ENCODE results near the gene FARP2. TPM values are rescaled to one million over a fixed set of nuclear protein-coding genes. Genes with fewer than 3 reads are reported as not detected.

FARP2 gene
- total RNA-seq, 1 experiment from 2014 or later = 89.1 TPM

DNA sequence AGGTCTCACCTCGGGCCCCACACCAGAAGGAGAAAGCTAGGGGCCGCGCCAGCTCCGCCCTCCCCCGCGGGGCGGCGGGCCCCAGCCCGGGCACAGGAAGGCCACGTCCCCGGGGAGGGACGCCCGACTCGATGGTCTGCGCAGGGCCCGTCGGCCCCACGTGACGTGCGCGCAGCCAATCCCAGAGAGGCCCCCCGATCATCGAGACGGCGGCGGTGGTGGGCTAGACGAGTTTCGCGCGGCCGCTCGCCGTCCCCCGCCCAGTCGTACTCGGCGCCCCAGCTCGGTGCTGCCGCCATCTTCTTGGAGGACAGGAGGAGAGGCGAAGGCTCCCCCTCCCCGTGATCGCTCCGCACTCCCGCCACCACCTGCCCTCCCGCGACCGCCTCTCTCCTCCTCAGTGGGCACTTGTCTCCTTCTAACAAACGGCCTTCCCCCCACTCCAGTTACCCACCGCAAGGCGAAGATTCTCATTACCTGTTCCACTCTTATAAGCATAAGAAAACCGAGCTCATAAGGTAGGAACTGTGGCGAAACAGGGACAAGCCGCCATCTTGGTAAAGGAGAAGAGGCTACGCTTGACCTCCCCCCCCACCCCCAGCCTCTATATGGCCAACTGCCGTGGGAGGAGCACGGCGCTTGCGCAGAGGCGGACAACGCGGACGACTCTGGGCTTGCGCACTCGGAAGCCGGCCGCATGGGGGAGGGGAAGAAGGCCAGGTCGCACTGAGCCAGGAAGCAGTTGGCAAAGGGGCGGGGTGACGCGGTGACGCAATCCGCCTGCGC is 40.8 kb upstream of the FARP2 start, which contains the start of gene HDLBP:
Gene HDLBP, minus strand, starts transcription at position 580 of the 786 bp plus-strand sequence. CDS start 48,803 bp downstream, outside the sequence.
- ChIA-PET POLR2A (ENCODE audit: unreplicated experiment) (interaction anchor here (0.6 to 1.3 kb wide), 15 partner anchors 10 to 1082 kb away, joined by 3 to 9 read pairs (median 5); partner anchors contain the start of genes DTYMK and PASK), CTCF (interaction anchor here (0.5 to 0.6 kb wide), 3 partner anchors 134 to 215 kb away, joined by 3 to 7 read pairs (median 3); no protein-coding TSS in a partner anchor)
- H3K9me2 ChIP-seq (ENCODE audit: insufficient read depth) = no peaks in the 10 kb centered on the region
- peak within 1 kb of the TSS; percentile 96 for H3K27ac ChIP-seq
- no peaks in the 10 kb centered on the region for H3K9me3 ChIP-seq (ENCODE audit: insufficient read depth, low read depth)
- H3K4me3 ChIP-seq = peak within 1 kb of the TSS; percentile 95
- no TSS peak for BruUV-seq (replicated peaks)
- TF ChIP-seq, protein P1, sequence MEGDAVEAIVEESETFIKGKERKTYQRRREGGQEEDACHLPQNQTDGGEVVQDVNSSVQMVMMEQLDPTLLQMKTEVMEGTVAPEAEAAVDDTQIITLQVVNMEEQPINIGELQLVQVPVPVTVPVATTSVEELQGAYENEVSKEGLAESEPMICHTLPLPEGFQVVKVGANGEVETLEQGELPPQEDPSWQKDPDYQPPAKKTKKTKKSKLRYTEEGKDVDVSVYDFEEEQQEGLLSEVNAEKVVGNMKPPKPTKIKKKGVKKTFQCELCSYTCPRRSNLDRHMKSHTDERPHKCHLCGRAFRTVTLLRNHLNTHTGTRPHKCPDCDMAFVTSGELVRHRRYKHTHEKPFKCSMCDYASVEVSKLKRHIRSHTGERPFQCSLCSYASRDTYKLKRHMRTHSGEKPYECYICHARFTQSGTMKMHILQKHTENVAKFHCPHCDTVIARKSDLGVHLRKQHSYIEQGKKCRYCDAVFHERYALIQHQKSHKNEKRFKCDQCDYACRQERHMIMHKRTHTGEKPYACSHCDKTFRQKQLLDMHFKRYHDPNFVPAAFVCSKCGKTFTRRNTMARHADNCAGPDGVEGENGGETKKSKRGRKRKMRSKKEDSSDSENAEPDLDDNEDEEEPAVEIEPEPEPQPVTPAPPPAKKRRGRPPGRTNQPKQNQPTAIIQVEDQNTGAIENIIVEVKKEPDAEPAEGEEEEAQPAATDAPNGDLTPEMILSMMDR (conservative IDR thresholded peaks at IDR 0.05) = no peak
- TF ChIP-seq EZH2 (IDR thresholded peaks at IDR 0.05; ENCODE audit: low read depth) = no peak
- no peaks in the 10 kb centered on the region for H3K27me3 ChIP-seq (ENCODE audit: insufficient read depth, low read depth)
- peak; percentile 95 to 100 for DNase-seq
- peak within 1 kb of the TSS; percentile 90 for H2AFZ ChIP-seq
- H3F3A ChIP-seq (ENCODE audit: insufficient read depth, low read depth) = peaks cover 4% of the 10 kb centered on the region
- intact Hi-C loops (cut with micrococcal nuclease; ENCODE audit: unreplicated experiment) = loop anchor here (1.0 to 5.0 kb wide), 6 partner anchors 42 to 417 kb away; partner anchors contain the start of genes FARP2, MTERF4 and STK25
- peak within 1 kb of the TSS; percentile 91 for H3K4me2 ChIP-seq
- peaks cover 31% of the 10 kb centered on the region for H3K36me3 ChIP-seq (ENCODE audit: low read depth)
- H3K79me2 ChIP-seq (ENCODE audit: low read depth) = peaks cover 92% of the 10 kb centered on the region
- peaks cover 64% of the 10 kb centered on the region for H4K20me1 ChIP-seq (ENCODE audit: insufficient read depth)
- peaks cover 39% of the 10 kb centered on the region for H3K4me1 ChIP-seq (replicated peaks; ENCODE audit: insufficient read depth)

DNA sequence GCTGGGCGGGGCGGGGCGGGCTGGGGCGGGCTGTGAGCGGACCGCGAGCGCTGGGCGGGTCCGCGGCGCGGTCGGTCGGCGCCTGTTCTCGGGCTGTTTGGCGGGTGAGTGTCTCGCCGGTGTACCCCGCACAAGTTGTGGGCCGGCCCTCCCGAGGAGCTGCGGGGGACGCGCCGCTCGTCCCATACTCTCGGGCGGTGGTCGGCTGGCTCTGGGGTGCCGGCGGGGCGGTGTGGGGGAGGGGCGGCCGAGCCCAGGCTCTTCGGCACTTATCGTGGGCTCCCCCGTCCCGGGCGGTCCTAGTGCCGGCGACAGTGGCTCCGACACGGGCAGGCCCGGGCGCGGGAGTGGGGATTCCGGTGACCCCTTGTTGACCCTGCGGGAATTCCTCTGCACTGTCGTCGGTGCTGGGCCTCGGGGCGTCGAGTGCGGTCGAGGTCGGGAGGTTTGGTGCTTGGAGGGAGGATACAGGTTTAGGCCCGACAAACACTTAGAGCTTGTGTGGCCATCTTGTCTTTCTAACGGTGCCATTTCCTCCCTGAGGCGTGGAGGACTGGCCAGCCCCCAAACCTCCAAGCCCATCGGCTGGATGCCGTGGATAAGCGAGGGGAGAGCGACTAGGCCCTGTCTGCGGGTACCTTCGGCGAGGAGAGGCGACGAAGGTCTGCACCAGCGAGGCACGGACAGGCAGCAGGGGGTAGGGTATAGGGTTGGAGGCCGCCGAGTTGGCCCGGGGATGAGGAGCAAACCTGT is 40.0 kb upstream of the FARP2 start, which contains the start of gene SEPTIN2:
Gene SEPTIN2, plus strand, starts transcription at position 47 of the 753 bp plus-strand sequence. CDS start 8,308 bp downstream, outside the sequence.
- H3K4me2 ChIP-seq = peak within 1 kb of the TSS; percentile 91
- H3K4me1 ChIP-seq (replicated peaks; ENCODE audit: insufficient read depth) = peaks cover 39% of the 10 kb centered on the region
- intact Hi-C loops (cut with micrococcal nuclease; ENCODE audit: unreplicated experiment) = loop anchor here (1.0 to 5.0 kb wide), 6 partner anchors 41 to 418 kb away; partner anchors contain the start of genes FARP2, MTERF4 and STK25
- peaks cover 7% of the 10 kb centered on the region for H3F3A ChIP-seq (ENCODE audit: insufficient read depth, low read depth)
- ChIA-PET CTCF (no interaction called here), POLR2A (ENCODE audit: unreplicated experiment) (interaction anchor here (0.7 kb wide), 1 partner anchor 36 kb away, joined by 3 read pairs; no protein-coding TSS in a partner anchor)
- H3K9me3 ChIP-seq (ENCODE audit: insufficient read depth, low read depth) = no peaks in the 10 kb centered on the region
- H3K27me3 ChIP-seq (ENCODE audit: insufficient read depth, low read depth) = no peaks in the 10 kb centered on the region
- TF ChIP-seq, protein P1 (conservative IDR thresholded peaks at IDR 0.05) = no peak
- no peak for TF ChIP-seq EZH2 (IDR thresholded peaks at IDR 0.05; ENCODE audit: low read depth)
- peak within 1 kb of the TSS; percentile 95 for H3K4me3 ChIP-seq
- peaks cover 64% of the 10 kb centered on the region for H4K20me1 ChIP-seq (ENCODE audit: insufficient read depth)
- peaks cover 92% of the 10 kb centered on the region for H3K79me2 ChIP-seq (ENCODE audit: low read depth)
- peak within 1 kb of the TSS; percentile 96 for H3K27ac ChIP-seq
- DNase-seq = peak in 1 of 2 experiments; percentile 51
- BruUV-seq (replicated peaks) = no TSS peak
- peak within 1 kb of the TSS; percentile 90 for H2AFZ ChIP-seq
- H3K9me2 ChIP-seq (ENCODE audit: insufficient read depth) = no peaks in the 10 kb centered on the region
- peaks cover 32% of the 10 kb centered on the region for H3K36me3 ChIP-seq (ENCODE audit: low read depth)

DNA sequence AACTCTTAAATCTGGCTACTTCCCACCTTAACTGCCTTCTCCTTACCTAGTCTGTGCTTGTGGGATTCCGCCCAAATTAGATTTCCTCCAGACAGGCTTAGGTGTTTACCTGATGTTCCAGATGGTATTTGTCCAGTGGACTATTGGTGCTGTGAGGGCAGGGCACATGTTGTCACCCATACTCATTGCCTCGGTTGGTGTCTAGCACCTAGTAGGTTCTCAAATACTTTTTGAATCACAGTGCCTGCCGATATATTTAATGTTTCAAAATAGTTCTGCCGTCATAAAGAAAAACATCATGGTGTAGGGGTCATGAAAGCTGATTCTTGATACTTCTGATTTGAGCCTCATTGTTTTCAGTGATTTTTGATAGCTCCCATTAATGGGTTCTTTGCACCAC is 39.3 kb upstream of the FARP2 start:
- Histone ChIP-seq H4K20me1 (ENCODE audit: insufficient read depth) (peaks cover 66% of the 10 kb centered on the region), H3K27ac (peak overlapping the region; percentile 65; the same call in 1 of the 2 replicates), H3K9me3 (ENCODE audit: insufficient read depth, low read depth) (no peaks in the 10 kb centered on the region), H3K4me2 (peak overlapping the region; percentile 78), H3K27me3 (ENCODE audit: insufficient read depth, low read depth) (no peaks in the 10 kb centered on the region), H3F3A (ENCODE audit: insufficient read depth, low read depth) (peaks cover 7% of the 10 kb centered on the region), H2AFZ (peak overlapping the region; percentile 71), H3K9me2 (ENCODE audit: insufficient read depth) (no peaks in the 10 kb centered on the region), H3K79me2 (ENCODE audit: low read depth) (peaks cover 92% of the 10 kb centered on the region), H3K36me3 (ENCODE audit: low read depth) (peaks cover 28% of the 10 kb centered on the region), H3K4me3 (peak overlapping the region; percentile 95), H3K4me1 (replicated peaks; ENCODE audit: insufficient read depth) (peaks cover 39% of the 10 kb centered on the region)
- CTCF ChIA-PET = no interaction called here
- DNase-seq = no peak
- TSS peak; percentile 39 for BruUV-seq (replicated peaks)
- POLR2A ChIA-PET (ENCODE audit: unreplicated experiment) = interaction anchor here (0.6 kb wide), 1 partner anchor 54 kb away, joined by 3 read pairs; no protein-coding TSS in a partner anchor
- no peak for TF ChIP-seq EZH2 (IDR thresholded peaks at IDR 0.05; ENCODE audit: low read depth)
- TF ChIP-seq, protein P1 (conservative IDR thresholded peaks at IDR 0.05) = no peak
- intact Hi-C loops (cut with micrococcal nuclease; ENCODE audit: unreplicated experiment) = loop anchor here (5.0 kb wide), 3 partner anchors 40 to 215 kb away; partner anchors contain the start of genes FARP2, MTERF4 and STK25

Data from PC-9 (cell line).